Panc1 (cell line): ENCODE data around the gene KNDC1. TPM values are rescaled to one million over a fixed set of nuclear protein-coding genes. Genes with fewer than 3 reads are reported as not detected.
A peak's percentile ranks its signal among the peaks of the same experiment; 100 is the strongest.

Source experiments
- ATAC-seq: fragments of 200-7000 bp; cut with Tn5 transposase; 2 replicates; pipeline ENCODE4 v1.9.1; 2020; ENCODE audit warnings: mild to moderate bottlenecking, moderate library complexity
- BruUV-seq: library from RNA; stranded (reverse); fragments of 400-500 nt; replicated peaks from 2 replicates; lab custom pipeline; 2021; lab: Mats Ljungman, UMichigan
- CTCF ChIA-PET: fragments of 300-600 bp; sonication (Branson Sonifier 250); formaldehyde crosslinking; loops from one replicate; lab custom pipeline; 2022; ENCODE audit warnings: antibody characterized with exemption; lab: Charles Lee
- POLR2A ChIA-PET: fragments of 300-600 bp; sonication (Branson Sonifier 250); formaldehyde crosslinking; loops from one replicate; lab custom pipeline; 2022; ENCODE audit warnings: antibody characterized with exemption; lab: Charles Lee
- DNase-seq: peaks from one replicate; pipeline ENCODE4 v3.0.0-alpha.2; 2010; ENCODE audit warnings: low read depth, low spot score
- H3K27ac ChIP-seq: 2 replicates; pipeline ENCODE4 v1.5.1; 2011; ENCODE audit warnings: mild to moderate bottlenecking, low read length, inconsistent platforms
- H3K27me3 ChIP-seq: fragments of 200-500 bp; sonication (Bioruptor generic); 2 replicates; pipeline ENCODE4 v1.6.0; 2014; ENCODE audit warnings: low read length, inconsistent platforms; ENCODE audit not compliant: control insufficient read depth, insufficient read depth
- H3K36me3 ChIP-seq: fragments of 200-500 bp; sonication (Bioruptor generic); 2 replicates; pipeline ENCODE4 v1.5.1; 2014; ENCODE audit warnings: inconsistent platforms, mild to moderate bottlenecking, low read length, moderate library complexity; ENCODE audit not compliant: control insufficient read depth, insufficient read depth
- H3K4me1 ChIP-seq: 2 replicates; pipeline ENCODE4 v1.5.1; 2011; ENCODE audit warnings: inconsistent platforms, mild to moderate bottlenecking, low read length, moderate library complexity; ENCODE audit not compliant: control insufficient read depth, insufficient read depth
- H3K4me3 ChIP-seq, 2 experiments: 2 replicates each; pipeline ENCODE4 v1.5.1; 2011 to 2012; ENCODE audit warnings: low read depth in 2 of 2, low read length in 2 of 2, mild to moderate bottlenecking in 2 of 2, inconsistent platforms in 1 of 2, moderate library complexity in 1 of 2
- H3K9me3 ChIP-seq: fragments of 200-500 bp; sonication (Bioruptor generic); 2 replicates; pipeline ENCODE4 v1.5.1; 2014; ENCODE audit warnings: low read depth, mild to moderate bottlenecking, inconsistent platforms, low read length, moderate library complexity; ENCODE audit not compliant: control insufficient read depth, insufficient read depth
- CTCF ChIP-seq: fragments of 450-650 bp; IDR thresholded peaks from 2 replicates; pipeline ENCODE4 v1.5.1; 2017; ENCODE audit warnings: mild to moderate bottlenecking
- POLR2AphosphoS5 ChIP-seq: IDR thresholded peaks from 2 replicates; pipeline ENCODE4 v1.6.1; 2012; ENCODE audit warnings: mild to moderate bottlenecking, low read depth, low read length, moderate library complexity
- REST ChIP-seq, 2 experiments: IDR thresholded peaks; 2 replicates each; pipeline ENCODE4 v1.6.1; 2011 to 2012; ENCODE audit warnings: low read depth in 2 of 2, control low read depth in 1 of 2, low read length in 1 of 2, mild to moderate bottlenecking in 1 of 2, moderate library complexity in 1 of 2; ENCODE audit not compliant: insufficient read depth in 1 of 2
- SIN3A ChIP-seq: IDR thresholded peaks from 2 replicates; pipeline ENCODE4 v1.6.1; 2012; ENCODE audit warnings: low read depth, mild to moderate bottlenecking, low read length, moderate library complexity, borderline replicate concordance; ENCODE audit not compliant: insufficient read depth
- TCF7L2 ChIP-seq: IDR thresholded peaks from 2 replicates; pipeline ENCODE4 v1.6.1; 2011; ENCODE audit warnings: mild to moderate bottlenecking, low read depth, low read length, inconsistent platforms
- in situ Hi-C: cut with HindIII; loops from 2 replicates; pipeline ENCODE4 v1.10.0; 2016; ENCODE audit warnings: low sequenced_read_pairs, low pct_unique_long_range_greater_than_20kb
- intact Hi-C: fragments of 100-400 bp; cut with micrococcal nuclease; formaldehyde crosslinking; loops from one replicate; pipeline ENCODE4 v1.10.0; 2022; ENCODE audit not compliant: unreplicated experiment
- total RNA-seq: library from RNA; stranded (reverse); gene quantifications from one replicate; pipeline ENCODE4 v1.2.1, GENCODE V29; 2021; ENCODE audit not compliant: unreplicated experiment

Gene KNDC1
- total RNA-seq, 1 experiment from 2014 or later: 2.6 TPM

- TF ChIP-seq TCF7L2 (no peak), CTCF (no peak), SIN3A (no peak), REST (IDR thresholded peaks at IDR 0.05; ENCODE audit: insufficient read depth in 1 of 2, low read depth in 2 of 2, low read length in 1 of 2) (no peak), POLR2AphosphoS5 (no peak)
- no peak overlapping the region for H3K4me3 ChIP-seq
- ATAC-seq (peak; percentile 18; the same call in 1 of the 2 replicates), DNase-seq (no peak)
- BruUV-seq: no TSS peak
- H3K4me1 ChIP-seq: peaks cover 3% of the 10 kb centered on the region
- intact Hi-C loops (no loop called here), in situ Hi-C loops (no loop called here)
- ChIA-PET POLR2A (interaction anchor here (0.6 kb wide), 1 partner anchor 19 kb away, joined by 7 read pairs; no protein-coding TSS in a partner anchor), CTCF (no interaction called here)
- H3K9me3 ChIP-seq: no peaks in the 10 kb centered on the region
- no peaks in the 10 kb centered on the region for H3K36me3 ChIP-seq
- no peak overlapping the region for H3K27ac ChIP-seq
- H3K27me3 ChIP-seq: no peaks in the 10 kb centered on the region
Observed at GRCh38 chr10:133252223-133252552, 92.2 kb downstream of the KNDC1 start.

- intact Hi-C loops: no loop called here
- no TSS peak for BruUV-seq
- peaks cover 14% of the 10 kb centered on the region for H3K4me1 ChIP-seq
- H3K27ac ChIP-seq: no peak overlapping the region
- CTCF ChIA-PET: no interaction called here
- no peak for DNase-seq
- no peaks in the 10 kb centered on the region for H3K36me3 ChIP-seq
- H3K4me3 ChIP-seq: no peak overlapping the region
- POLR2A ChIA-PET: no interaction called here
- H3K27me3 ChIP-seq: no peaks in the 10 kb centered on the region
- TF ChIP-seq REST (IDR thresholded peaks at IDR 0.05; ENCODE audit: insufficient read depth in 1 of 2, low read depth in 2 of 2, low read length in 1 of 2) (no peak), POLR2AphosphoS5 (no peak), TCF7L2 (no peak), CTCF (no peak), SIN3A (no peak)
- H3K9me3 ChIP-seq: no peaks in the 10 kb centered on the region
- ATAC-seq: no peak
- in situ Hi-C loops: no loop called here
Observed at GRCh38 chr10:133253361-133253955, 93.4 kb downstream of the KNDC1 start.
